T-helper 1 cell (primary cell): ENCODE data around the gene MCTP1.

Source experiments
- DNase-seq, 5 donors: peaks; one replicate each; pipeline ENCODE4 v3.0.0-alpha.2; 2012 to 2020

Gene MCTP1

GRCh38 chr5:94747371-94747770, 537.5 kb downstream of the MCTP1 start:
- DNase-seq = no peak

DNA sequence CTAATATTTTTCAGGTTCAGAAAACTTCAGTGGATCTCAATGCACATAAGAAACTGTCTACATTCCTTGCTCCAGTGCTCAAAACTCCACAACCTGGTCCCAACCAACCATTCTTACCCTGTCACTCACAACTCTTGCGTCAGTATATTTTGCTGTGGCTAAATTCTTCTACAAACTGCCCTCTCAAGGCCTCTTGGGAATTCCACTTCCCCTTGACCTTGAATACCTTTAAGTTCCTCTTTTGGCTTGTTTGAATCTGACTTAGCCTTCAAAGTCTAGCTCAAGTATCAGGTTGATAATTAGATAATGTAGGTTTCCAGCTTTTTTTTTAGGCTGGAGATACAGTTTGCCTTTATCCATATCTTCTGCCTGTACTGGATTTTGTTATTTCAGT, 538.2 kb downstream of the MCTP1 start:
- no peak for DNase-seq

GRCh38 chr5:94745786-94746730, 538.8 kb downstream of the MCTP1 start:
- peak in 1 of 5 donors; percentile 33 for DNase-seq

- DNase-seq = no peak
These were observed 540.0 kb downstream of the MCTP1 start for GRCh38 chr5:94744906-94745305.

DNA sequence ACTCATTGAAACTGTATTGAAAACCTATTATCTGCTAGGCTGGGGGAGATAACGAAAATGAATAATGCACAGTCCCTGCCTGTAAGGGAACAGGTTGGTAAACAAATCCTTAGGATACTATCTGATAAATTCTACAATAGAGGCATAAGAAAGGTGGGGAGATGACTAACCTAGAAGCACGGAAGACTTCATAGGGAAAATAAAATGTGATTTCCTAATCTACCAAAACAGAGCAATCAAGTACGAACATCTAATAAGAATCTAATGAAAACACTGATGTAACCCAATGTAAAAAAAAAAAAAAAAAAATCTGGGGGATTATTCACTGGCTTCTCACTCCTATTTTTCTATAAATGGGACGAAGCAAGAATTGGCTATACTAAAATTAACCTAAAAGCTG, 542.0 kb downstream of the MCTP1 start:
- DNase-seq = no peak

- no peak for DNase-seq
These were observed 544.6 kb downstream of the MCTP1 start for GRCh38 chr5:94740286-94740685.

DNA sequence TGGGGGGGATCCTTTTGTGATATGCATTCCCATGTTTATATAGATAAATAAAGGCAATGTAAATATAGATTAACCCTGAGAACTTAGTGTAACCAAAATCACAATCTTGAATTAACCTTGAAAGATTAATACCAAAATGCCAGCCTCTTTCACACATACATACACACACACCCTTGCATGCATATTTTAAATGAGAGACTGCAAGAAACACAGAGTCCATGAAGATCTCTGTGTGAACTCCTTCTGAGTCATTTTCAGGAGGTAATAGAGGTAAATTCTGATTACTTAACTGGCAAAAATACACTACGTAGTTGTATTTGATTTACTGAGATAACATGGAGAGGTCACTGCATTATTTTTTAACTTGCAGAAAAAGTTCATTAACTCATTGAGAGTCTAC, 548.4 kb downstream of the MCTP1 start:
- no peak for DNase-seq

DNA sequence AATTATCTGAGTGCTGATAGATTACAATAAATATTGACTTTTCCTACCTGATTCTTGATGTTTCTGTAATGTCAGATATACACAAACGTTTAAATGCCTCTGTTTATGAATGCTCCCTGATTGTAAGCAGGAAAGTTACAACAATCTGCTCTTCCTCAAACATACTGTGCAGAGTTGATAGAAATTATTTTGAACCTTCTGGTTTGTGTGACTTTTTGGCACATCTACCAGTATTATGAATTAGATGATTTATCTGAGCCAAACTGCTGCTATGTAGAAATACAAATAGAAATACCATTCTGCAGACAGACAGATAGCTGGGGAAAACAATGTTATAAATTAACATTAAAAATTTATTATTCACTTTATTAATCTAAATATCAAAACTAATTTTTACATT, 553.4 kb downstream of the MCTP1 start:
- DNase-seq = no peak

DNA sequence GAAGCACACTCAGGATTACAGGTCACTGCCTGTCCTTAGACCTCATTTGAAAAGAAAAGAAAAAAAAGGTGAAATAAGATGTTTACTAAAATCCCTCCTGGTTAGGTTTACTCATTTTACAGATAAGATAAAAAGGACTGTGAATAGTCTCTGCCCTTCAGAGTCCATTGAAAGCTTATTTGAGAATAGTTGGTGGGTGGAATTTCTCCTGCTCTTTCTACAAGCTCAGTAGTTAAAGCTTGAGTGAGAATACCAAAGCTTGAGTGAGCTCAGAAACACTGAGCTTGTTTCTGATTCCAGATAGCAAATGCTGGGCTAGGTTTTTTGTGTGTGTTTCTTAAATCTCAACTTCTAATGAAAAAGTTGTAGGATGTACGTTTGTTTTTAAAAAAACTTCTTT, 559.8 kb downstream of the MCTP1 start:
- no peak for DNase-seq

GRCh38 chr5:94715768-94716167, 569.1 kb downstream of the MCTP1 start:
- no peak for DNase-seq

DNA sequence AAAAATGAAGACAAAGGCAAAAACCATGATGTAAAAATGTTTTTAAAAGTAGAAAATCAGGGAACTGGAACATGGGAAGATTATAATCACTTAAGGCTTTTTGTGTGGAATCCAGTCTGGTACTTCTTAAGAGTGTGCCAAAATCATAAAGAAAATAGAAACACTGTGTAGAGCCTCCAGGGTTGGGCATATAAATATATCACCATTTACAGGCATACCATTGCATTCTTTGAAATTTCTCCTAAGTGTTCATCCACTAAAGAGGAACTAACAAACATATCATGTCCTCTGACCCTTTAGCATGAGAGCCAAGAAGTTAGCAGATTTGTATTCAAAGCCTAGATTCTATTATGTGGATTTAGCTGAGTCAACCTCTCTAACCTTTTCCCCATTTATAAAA, 573.1 kb downstream of the MCTP1 start:
- DNase-seq = no peak

- no peak for DNase-seq
These were observed 575.6 kb downstream of the MCTP1 start for GRCh38 chr5:94709277-94709676.

DNA sequence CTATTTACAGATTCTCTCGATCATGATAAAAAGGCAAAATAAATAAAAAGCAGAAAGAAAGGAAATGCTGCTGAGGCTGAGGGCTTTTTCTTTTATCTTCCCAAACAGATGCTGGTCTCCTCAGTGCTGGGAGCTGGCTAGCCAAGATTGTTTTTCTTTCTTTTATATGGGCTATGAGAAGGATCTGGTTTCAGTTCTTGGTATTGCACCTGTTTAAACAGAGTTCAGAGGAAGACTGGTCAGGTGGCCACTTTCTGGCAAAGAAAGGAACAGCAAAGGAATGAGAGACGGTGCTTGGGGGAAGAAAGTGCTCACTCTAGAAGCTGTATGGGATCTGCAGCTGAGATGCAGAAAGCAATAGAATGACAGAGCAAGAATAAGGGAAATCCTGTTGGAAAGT, 577.5 kb downstream of the MCTP1 start:
- DNase-seq = no peak

- DNase-seq = no peak
These were observed 579.5 kb downstream of the MCTP1 start for GRCh38 chr5:94705427-94705826.

GRCh38 chr5:94702729-94703128, 582.2 kb downstream of the MCTP1 start:
- DNase-seq = peak in 1 of 5 donors; percentile 4

GRCh38 chr5:94700592-94700991, 584.3 kb downstream of the MCTP1 start:
- peak in 1 of 5 donors; percentile 71 for DNase-seq

GRCh38 chr5:94699562-94699961, 585.3 kb downstream of the MCTP1 start:
- no peak for DNase-seq

GRCh38 chr5:94698197-94698596, 586.7 kb downstream of the MCTP1 start:
- no peak for DNase-seq

DNA sequence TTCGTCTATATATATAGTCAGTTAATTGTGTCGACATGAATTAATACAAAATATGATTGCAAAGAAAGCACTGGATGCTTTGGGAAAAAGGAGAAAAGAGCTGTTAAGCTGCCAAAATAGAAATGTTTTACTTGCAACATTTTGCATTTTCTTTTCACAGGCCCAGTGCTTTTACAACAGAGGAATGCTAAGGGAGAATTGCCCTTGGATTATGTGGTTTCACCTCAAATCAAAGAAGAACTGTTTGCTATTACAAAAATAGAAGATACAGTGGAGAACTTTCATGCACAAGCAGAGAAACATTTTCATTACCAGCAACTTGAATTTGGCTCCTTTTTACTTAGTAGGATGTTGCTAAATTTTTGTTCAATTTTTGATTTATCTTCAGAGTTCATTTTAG, 590.2 kb downstream of the MCTP1 start:
- DNase-seq = no peak

- no peak for DNase-seq
These were observed 591.0 kb downstream of the MCTP1 start for GRCh38 chr5:94693845-94694370.

GRCh38 chr5:94693043-94693822, 591.7 kb downstream of the MCTP1 start:
- DNase-seq = peak in 1 of 5 donors; percentile 55

DNA sequence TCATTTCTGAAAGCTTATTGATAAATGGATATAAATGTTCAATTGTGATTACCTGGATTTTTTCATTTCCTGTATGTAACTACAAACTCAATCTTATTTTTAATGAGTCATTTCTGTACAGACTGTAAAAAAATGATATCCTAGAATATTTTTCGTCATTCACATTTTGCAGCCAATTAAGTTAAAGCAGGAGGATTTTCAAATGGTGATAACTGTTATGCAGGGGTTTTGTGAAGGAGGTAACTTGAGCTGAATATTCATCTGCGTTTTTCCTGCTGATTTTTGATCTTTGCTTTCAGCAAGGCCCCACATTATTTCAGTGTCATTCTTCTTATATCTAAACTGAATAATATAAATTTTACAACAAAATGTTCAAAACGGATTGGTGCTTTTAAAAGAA, 592.3 kb downstream of the MCTP1 start:
- no peak for DNase-seq

DNA sequence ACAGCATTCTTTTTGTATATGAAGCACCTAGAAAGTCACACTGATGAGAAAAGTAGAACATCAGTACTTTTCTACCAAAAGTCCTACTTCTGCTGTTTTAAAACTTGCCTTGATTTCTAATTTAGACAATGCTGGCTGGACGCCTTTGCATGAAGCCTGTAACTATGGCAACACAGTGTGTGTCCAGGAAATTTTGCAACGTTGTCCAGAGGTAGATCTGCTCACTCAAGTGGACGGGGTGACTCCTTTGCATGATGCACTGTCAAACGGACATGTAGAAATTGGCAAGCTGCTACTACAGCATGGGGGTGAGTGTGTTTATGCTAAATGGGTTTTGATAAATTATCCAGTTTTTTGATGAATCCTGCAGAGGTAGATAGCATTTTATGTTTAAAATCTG, 592.9 kb downstream of the MCTP1 start:
- DNase-seq = no peak

GRCh38 chr5:94691291-94691690, 593.6 kb downstream of the MCTP1 start:
- no peak for DNase-seq
